Body of pancreas (tissue), 4 donors: ENCODE measurements around the gene STAU1.

Source experiments
- POLR2A ChIP-seq, 3 donors: fragments of 450-650 bp; IDR thresholded peaks; one replicate each; pipeline ENCODE4 v1.6.1; 2016; ENCODE audit warnings: antibody characterized with exemption in 3 of 3, mild to moderate bottlenecking in 2 of 3
- TF ChIP-seq, protein P1 (sequence below), 7 experiments: fragments of 450-650 bp in 4 of 7; fragments of 200-600 bp in 3 of 7; sonication (generic) in 3 of 7; IDR thresholded peaks; one replicate each; pipeline ENCODE4 v1.5.1; 2016 to 2019; ENCODE audit warnings: antibody characterized with exemption in 7 of 7

DNA sequence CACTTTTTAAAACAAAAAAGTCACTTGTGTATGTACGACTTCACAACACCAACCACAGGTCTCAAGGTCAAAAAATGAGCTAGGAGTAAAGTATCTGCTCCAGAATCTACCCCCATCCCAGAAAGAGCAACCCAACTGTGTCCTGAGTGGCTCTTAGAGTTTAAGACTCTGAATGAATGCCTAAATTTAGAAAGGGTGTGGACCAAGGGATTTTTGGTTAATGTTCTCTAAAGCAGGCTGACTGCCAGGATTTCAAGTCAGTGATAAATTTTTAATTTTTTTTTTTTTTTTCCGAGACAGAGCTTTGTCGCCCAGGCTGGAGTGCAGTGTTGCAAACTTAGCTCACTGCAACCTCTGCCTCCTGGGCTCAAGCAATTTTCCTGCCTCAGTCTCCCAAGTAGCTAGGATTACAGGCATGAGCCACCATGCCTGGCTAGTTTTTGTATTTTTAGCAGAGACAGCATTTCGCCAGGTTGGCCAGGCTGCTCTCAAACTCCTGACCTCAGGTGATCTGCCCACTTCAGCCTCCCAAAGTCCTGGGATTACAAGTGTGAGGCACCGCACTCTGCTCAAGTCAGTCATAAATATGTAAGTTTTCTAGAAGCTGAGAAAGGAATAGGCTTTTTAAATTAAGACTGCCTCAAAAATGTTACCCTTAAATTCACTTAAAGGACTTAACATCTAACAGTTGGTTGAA, 20.2 kb downstream of the STAU1 start:
- TF ChIP-seq POLR2A (IDR thresholded peaks at IDR 0.05), result no peak
- TF ChIP-seq, protein P1, sequence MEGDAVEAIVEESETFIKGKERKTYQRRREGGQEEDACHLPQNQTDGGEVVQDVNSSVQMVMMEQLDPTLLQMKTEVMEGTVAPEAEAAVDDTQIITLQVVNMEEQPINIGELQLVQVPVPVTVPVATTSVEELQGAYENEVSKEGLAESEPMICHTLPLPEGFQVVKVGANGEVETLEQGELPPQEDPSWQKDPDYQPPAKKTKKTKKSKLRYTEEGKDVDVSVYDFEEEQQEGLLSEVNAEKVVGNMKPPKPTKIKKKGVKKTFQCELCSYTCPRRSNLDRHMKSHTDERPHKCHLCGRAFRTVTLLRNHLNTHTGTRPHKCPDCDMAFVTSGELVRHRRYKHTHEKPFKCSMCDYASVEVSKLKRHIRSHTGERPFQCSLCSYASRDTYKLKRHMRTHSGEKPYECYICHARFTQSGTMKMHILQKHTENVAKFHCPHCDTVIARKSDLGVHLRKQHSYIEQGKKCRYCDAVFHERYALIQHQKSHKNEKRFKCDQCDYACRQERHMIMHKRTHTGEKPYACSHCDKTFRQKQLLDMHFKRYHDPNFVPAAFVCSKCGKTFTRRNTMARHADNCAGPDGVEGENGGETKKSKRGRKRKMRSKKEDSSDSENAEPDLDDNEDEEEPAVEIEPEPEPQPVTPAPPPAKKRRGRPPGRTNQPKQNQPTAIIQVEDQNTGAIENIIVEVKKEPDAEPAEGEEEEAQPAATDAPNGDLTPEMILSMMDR (IDR thresholded peaks at IDR 0.05), result no peak
